Endothelial cell of umbilical vein (primary cell): ENCODE results near the gene GLB1L2.

Experiments
- EZH2 ChIP-seq: IDR thresholded peaks from 2 replicates; pipeline ENCODE4 v1.6.1; 2012; ENCODE audit warnings: borderline replicate concordance, low read depth, mild to moderate bottlenecking, moderate library complexity, low read length, inconsistent platforms; ENCODE audit not compliant: severe bottlenecking
- POLR2AphosphoS5 ChIP-seq: IDR thresholded peaks from 2 replicates; pipeline ENCODE4 v1.6.1; 2012; ENCODE audit warnings: low read depth, mild to moderate bottlenecking, control low read depth, low read length, moderate library complexity; ENCODE audit not compliant: insufficient read depth
- TF ChIP-seq, protein P1 (sequence below), 2 donors: IDR thresholded peaks; 1 replicate in 1 of 2; 2 replicates in 1 of 2; pipeline ENCODE4 v1.5.1; 2011; ENCODE audit warnings: low read length in 2 of 2, mild to moderate bottlenecking in 2 of 2, moderate library complexity in 2 of 2, control low read depth in 1 of 2, inconsistent platforms in 1 of 2, low read depth in 1 of 2; ENCODE audit not compliant: insufficient read depth in 1 of 2; ENCODE audit errors: extremely low read depth in 1 of 2

DNA sequence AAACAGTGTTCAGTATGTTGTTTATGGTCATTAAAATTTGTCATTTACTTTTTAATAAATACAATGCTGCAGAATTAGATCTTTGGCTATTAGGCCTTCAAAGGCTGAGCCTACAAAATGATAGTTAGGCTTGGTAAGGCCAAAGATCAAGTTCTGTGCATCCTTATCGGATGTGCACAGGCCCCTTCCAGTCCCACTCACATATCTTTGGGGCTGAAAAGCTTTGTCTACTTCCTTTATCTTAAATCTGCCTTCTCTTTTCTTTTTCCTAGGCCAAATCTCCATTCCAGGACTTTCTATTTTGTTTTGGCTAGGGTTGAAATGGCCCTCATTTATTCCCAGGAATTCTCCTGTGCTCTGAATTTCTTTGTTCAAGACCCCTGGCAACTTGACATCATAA, 3.4 kb upstream of the GLB1L2 start:
- TF ChIP-seq, protein P1, sequence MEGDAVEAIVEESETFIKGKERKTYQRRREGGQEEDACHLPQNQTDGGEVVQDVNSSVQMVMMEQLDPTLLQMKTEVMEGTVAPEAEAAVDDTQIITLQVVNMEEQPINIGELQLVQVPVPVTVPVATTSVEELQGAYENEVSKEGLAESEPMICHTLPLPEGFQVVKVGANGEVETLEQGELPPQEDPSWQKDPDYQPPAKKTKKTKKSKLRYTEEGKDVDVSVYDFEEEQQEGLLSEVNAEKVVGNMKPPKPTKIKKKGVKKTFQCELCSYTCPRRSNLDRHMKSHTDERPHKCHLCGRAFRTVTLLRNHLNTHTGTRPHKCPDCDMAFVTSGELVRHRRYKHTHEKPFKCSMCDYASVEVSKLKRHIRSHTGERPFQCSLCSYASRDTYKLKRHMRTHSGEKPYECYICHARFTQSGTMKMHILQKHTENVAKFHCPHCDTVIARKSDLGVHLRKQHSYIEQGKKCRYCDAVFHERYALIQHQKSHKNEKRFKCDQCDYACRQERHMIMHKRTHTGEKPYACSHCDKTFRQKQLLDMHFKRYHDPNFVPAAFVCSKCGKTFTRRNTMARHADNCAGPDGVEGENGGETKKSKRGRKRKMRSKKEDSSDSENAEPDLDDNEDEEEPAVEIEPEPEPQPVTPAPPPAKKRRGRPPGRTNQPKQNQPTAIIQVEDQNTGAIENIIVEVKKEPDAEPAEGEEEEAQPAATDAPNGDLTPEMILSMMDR (IDR thresholded peaks at IDR 0.05; ENCODE audit: extremely low read depth in 1 of 2, insufficient read depth in 1 of 2, low read depth in 1 of 2, low read length in 2 of 2): no peak
- TF ChIP-seq EZH2: no peak
- TF ChIP-seq POLR2AphosphoS5: no peak
